ENCODE results near the gene SNX8.

Gene SNX8

GRCh38 chr7:2253021-2253420, 61.2 kb downstream of the SNX8 start:
- no CpG with 5 or more reads among the region's 9 CpGs for WGBS (ENCODE audit: extremely low coverage, insufficient coverage, insufficient read length)
- Histone ChIP-seq H3K79me1 (ENCODE audit: low read length) (peaks cover 2% of the 10 kb centered on the region), H3K4me2 (ENCODE audit: low read length) (no peak overlapping the region), H3K27me3 (ENCODE audit: insufficient read depth, low read length) (no peaks in the 10 kb centered on the region), H4K8ac (ENCODE audit: low read depth, low read length) (no peak overlapping the region), H2BK12ac (ENCODE audit: low read length) (no peak overlapping the region), H3K14ac (ENCODE audit: low read length) (no peak overlapping the region), H3K4ac (ENCODE audit: low read depth, low read length) (no peak overlapping the region), H3K79me2 (ENCODE audit: control insufficient read depth, insufficient read depth, low read length, poor library complexity) (no peaks in the 10 kb centered on the region), H3K27ac (ENCODE audit: low read depth, low read length) (no peak overlapping the region), H2AK5ac (ENCODE audit: low read length) (no peak overlapping the region), H3K9me3 (ENCODE audit: insufficient read depth, low read depth, low read length) (no peaks in the 10 kb centered on the region), H2BK5ac (ENCODE audit: low read depth, low read length, poor library complexity) (no peak overlapping the region), H4K91ac (ENCODE audit: low read depth, low read length) (no peak overlapping the region), H3K18ac (ENCODE audit: low read length) (no peak overlapping the region), H3K23ac (ENCODE audit: low read length) (no peak overlapping the region), H2BK120ac (ENCODE audit: insufficient read depth, low read length, poor library complexity) (no peak overlapping the region), H3K36me3 (ENCODE audit: control insufficient read depth in 1 of 2, insufficient read depth in 2 of 2, low read length in 2 of 2) (peaks cover 32 to 48% of the 10 kb centered on the region in 2 experiments), H3K9ac (ENCODE audit: low read length) (no peak overlapping the region), H2AFZ (ENCODE audit: insufficient read depth, low read length, poor library complexity) (no peak overlapping the region), H3K4me1 (ENCODE audit: control insufficient read depth in 1 of 2, insufficient read depth in 2 of 2, low read length in 2 of 2) (no peaks in the 10 kb centered on the region), H4K12ac (ENCODE audit: low read depth, low read length) (no peak overlapping the region), H3K4me3 (ENCODE audit: low read depth, low read length) (no peak overlapping the region)
- DNase-seq, result no peak

GRCh38 chr7:2251841-2252771, 62.1 kb downstream of the SNX8 start:
- H3K79me1 ChIP-seq (ENCODE audit: low read length), result peaks cover 2% of the 10 kb centered on the region
- WGBS (ENCODE audit: extremely low coverage, insufficient coverage, insufficient read length), result no CpG with 5 or more reads among the region's 24 CpGs
- H3K4ac ChIP-seq (ENCODE audit: low read depth, low read length), result no peak overlapping the region
- no peaks in the 10 kb centered on the region for H3K79me2 ChIP-seq (ENCODE audit: control insufficient read depth, insufficient read depth, low read length, poor library complexity)
- no peak overlapping the region for H3K18ac ChIP-seq (ENCODE audit: low read length)
- H3K4me2 ChIP-seq (ENCODE audit: low read length), result no peak overlapping the region
- H3K36me3 ChIP-seq (ENCODE audit: control insufficient read depth in 1 of 2, insufficient read depth in 2 of 2, low read length in 2 of 2), result peaks cover 25 to 42% of the 10 kb centered on the region in 2 experiments
- no peak overlapping the region for H2AK5ac ChIP-seq (ENCODE audit: low read length)
- no peak overlapping the region for H2BK5ac ChIP-seq (ENCODE audit: low read depth, low read length, poor library complexity)
- no peak overlapping the region for H2AFZ ChIP-seq (ENCODE audit: insufficient read depth, low read length, poor library complexity)
- no peaks in the 10 kb centered on the region for H3K9me3 ChIP-seq (ENCODE audit: insufficient read depth, low read depth, low read length)
- no peaks in the 10 kb centered on the region for H3K27me3 ChIP-seq (ENCODE audit: insufficient read depth, low read length)
- no peak overlapping the region for H3K23ac ChIP-seq (ENCODE audit: low read length)
- no peak overlapping the region for H4K91ac ChIP-seq (ENCODE audit: low read depth, low read length)
- no peak overlapping the region for H4K8ac ChIP-seq (ENCODE audit: low read depth, low read length)
- H3K27ac ChIP-seq (ENCODE audit: low read depth, low read length), result no peak overlapping the region
- no peak for DNase-seq
- no peak overlapping the region for H2BK12ac ChIP-seq (ENCODE audit: low read length)
- H3K4me3 ChIP-seq (ENCODE audit: low read depth, low read length), result no peak overlapping the region
- no peak overlapping the region for H3K9ac ChIP-seq (ENCODE audit: low read length)
- H4K12ac ChIP-seq (ENCODE audit: low read depth, low read length), result no peak overlapping the region
- no peak overlapping the region for H2BK120ac ChIP-seq (ENCODE audit: insufficient read depth, low read length, poor library complexity)
- H3K4me1 ChIP-seq (ENCODE audit: control insufficient read depth in 1 of 2, insufficient read depth in 2 of 2, low read length in 2 of 2), result no peaks in the 10 kb centered on the region
- no peak overlapping the region for H3K14ac ChIP-seq (ENCODE audit: low read length)

GRCh38 chr7:2251381-2251780, 62.9 kb downstream of the SNX8 start:
- H3K79me1 ChIP-seq (ENCODE audit: low read length), result peaks cover 2% of the 10 kb centered on the region
- H3K27ac ChIP-seq (ENCODE audit: low read depth, low read length), result no peak overlapping the region
- H3K4me1 ChIP-seq (ENCODE audit: control insufficient read depth in 1 of 2, insufficient read depth in 2 of 2, low read length in 2 of 2), result no peaks in the 10 kb centered on the region
- H3K18ac ChIP-seq (ENCODE audit: low read length), result no peak overlapping the region
- H3K14ac ChIP-seq (ENCODE audit: low read length), result no peak overlapping the region
- H4K12ac ChIP-seq (ENCODE audit: low read depth, low read length), result no peak overlapping the region
- no peaks in the 10 kb centered on the region for H3K9me3 ChIP-seq (ENCODE audit: insufficient read depth, low read depth, low read length)
- WGBS (ENCODE audit: extremely low coverage, insufficient coverage, insufficient read length), result no CpG with 5 or more reads among the region's 10 CpGs
- H3K4ac ChIP-seq (ENCODE audit: low read depth, low read length), result no peak overlapping the region
- H2AK5ac ChIP-seq (ENCODE audit: low read length), result no peak overlapping the region
- H2AFZ ChIP-seq (ENCODE audit: insufficient read depth, low read length, poor library complexity), result no peak overlapping the region
- no peaks in the 10 kb centered on the region for H3K27me3 ChIP-seq (ENCODE audit: insufficient read depth, low read length)
- H3K4me3 ChIP-seq (ENCODE audit: low read depth, low read length), result no peak overlapping the region
- no peak overlapping the region for H3K23ac ChIP-seq (ENCODE audit: low read length)
- H3K4me2 ChIP-seq (ENCODE audit: low read length), result no peak overlapping the region
- no peak overlapping the region for H2BK120ac ChIP-seq (ENCODE audit: insufficient read depth, low read length, poor library complexity)
- no peak for DNase-seq
- no peak overlapping the region for H4K91ac ChIP-seq (ENCODE audit: low read depth, low read length)
- no peak overlapping the region for H2BK5ac ChIP-seq (ENCODE audit: low read depth, low read length, poor library complexity)
- no peak overlapping the region for H3K9ac ChIP-seq (ENCODE audit: low read length)
- peaks cover 18 to 37% of the 10 kb centered on the region in 2 experiments for H3K36me3 ChIP-seq (ENCODE audit: control insufficient read depth in 1 of 2, insufficient read depth in 2 of 2, low read length in 2 of 2)
- no peaks in the 10 kb centered on the region for H3K79me2 ChIP-seq (ENCODE audit: control insufficient read depth, insufficient read depth, low read length, poor library complexity)
- no peak overlapping the region for H2BK12ac ChIP-seq (ENCODE audit: low read length)
- H4K8ac ChIP-seq (ENCODE audit: low read depth, low read length), result no peak overlapping the region

- peaks cover 2% of the 10 kb centered on the region for H3K79me1 ChIP-seq (ENCODE audit: low read length)
- no peak overlapping the region for H3K18ac ChIP-seq (ENCODE audit: low read length)
- no peak overlapping the region for H3K4me3 ChIP-seq (ENCODE audit: low read depth, low read length)
- no peak overlapping the region for H3K9ac ChIP-seq (ENCODE audit: low read length)
- peaks cover 9 to 32% of the 10 kb centered on the region in 2 experiments for H3K36me3 ChIP-seq (ENCODE audit: control insufficient read depth in 1 of 2, insufficient read depth in 2 of 2, low read length in 2 of 2)
- H2BK5ac ChIP-seq (ENCODE audit: low read depth, low read length, poor library complexity), result no peak overlapping the region
- WGBS (ENCODE audit: extremely low coverage, insufficient coverage, insufficient read length), result no CpG with 5 or more reads among the region's 27 CpGs
- H3K4me2 ChIP-seq (ENCODE audit: low read length), result no peak overlapping the region
- no peak overlapping the region for H3K27ac ChIP-seq (ENCODE audit: low read depth, low read length)
- no peak for DNase-seq
- H3K79me2 ChIP-seq (ENCODE audit: control insufficient read depth, insufficient read depth, low read length, poor library complexity), result no peaks in the 10 kb centered on the region
- H2AFZ ChIP-seq (ENCODE audit: insufficient read depth, low read length, poor library complexity), result no peak overlapping the region
- H3K27me3 ChIP-seq (ENCODE audit: insufficient read depth, low read length), result no peaks in the 10 kb centered on the region
- H3K14ac ChIP-seq (ENCODE audit: low read length), result no peak overlapping the region
- H3K23ac ChIP-seq (ENCODE audit: low read length), result no peak overlapping the region
- no peak overlapping the region for H4K91ac ChIP-seq (ENCODE audit: low read depth, low read length)
- no peak overlapping the region for H2AK5ac ChIP-seq (ENCODE audit: low read length)
- no peaks in the 10 kb centered on the region for H3K4me1 ChIP-seq (ENCODE audit: control insufficient read depth in 1 of 2, insufficient read depth in 2 of 2, low read length in 2 of 2)
- no peak overlapping the region for H3K4ac ChIP-seq (ENCODE audit: low read depth, low read length)
- no peak overlapping the region for H2BK12ac ChIP-seq (ENCODE audit: low read length)
- H4K8ac ChIP-seq (ENCODE audit: low read depth, low read length), result no peak overlapping the region
- H3K9me3 ChIP-seq (ENCODE audit: insufficient read depth, low read depth, low read length), result no peaks in the 10 kb centered on the region
- no peak overlapping the region for H4K12ac ChIP-seq (ENCODE audit: low read depth, low read length)
- H2BK120ac ChIP-seq (ENCODE audit: insufficient read depth, low read length, poor library complexity), result no peak overlapping the region
Observed at GRCh38 chr7:2249744-2250323, 64.4 kb downstream of the SNX8 start.

All from trophoblast cell (in vitro differentiated cells and primary cell).